IMR-90 (cell line): ENCODE results near the gene KCNK7.

Experiments
- BHLHE40 ChIP-seq: fragments of 150-350 bp; IDR thresholded peaks from 2 replicates; pipeline ENCODE4 v1.6.1; 2016; ENCODE audit warnings: mild to moderate bottlenecking, low read depth, low read length
- CEBPB ChIP-seq: IDR thresholded peaks from 2 replicates; pipeline ENCODE4 v1.6.1; 2012; ENCODE audit warnings: low read depth, low read length, improper control_type of control experiment
- CTCF ChIP-seq: conservative IDR thresholded peaks from 2 replicates; pipeline ENCODE4 v1.5.1; 2012; ENCODE audit warnings: mild to moderate bottlenecking, low read depth, low read length, improper control_type of control experiment
- MAFK ChIP-seq: IDR thresholded peaks from 2 replicates; pipeline ENCODE4 v1.6.1; 2012; ENCODE audit warnings: low read depth, low read length, improper control_type of control experiment
- MXI1 ChIP-seq: IDR thresholded peaks from 2 replicates; pipeline ENCODE4 v1.6.1; 2012; ENCODE audit warnings: low read depth, mild to moderate bottlenecking, low read length, moderate library complexity, borderline replicate concordance
- POLR2A ChIP-seq: IDR thresholded peaks from 2 replicates; pipeline ENCODE4 v1.6.1; 2012; ENCODE audit warnings: mild to moderate bottlenecking, low read depth, low read length
- SMC3 ChIP-seq: fragments of 150-350 bp; IDR thresholded peaks from 2 replicates; pipeline ENCODE4 v1.6.1; 2016; ENCODE audit warnings: low read depth, mild to moderate bottlenecking, antibody characterized with exemption, low read length, moderate library complexity
- USF2 ChIP-seq: fragments of 150-350 bp; IDR thresholded peaks from 2 replicates; pipeline ENCODE4 v1.6.1; 2017; ENCODE audit warnings: mild to moderate bottlenecking, antibody characterized with exemption, low read length, low read depth

- TF ChIP-seq POLR2A (no peak), CEBPB (no peak), CTCF (no peak), MXI1 (no peak), BHLHE40 (no peak), USF2 (no peak), MAFK (no peak), SMC3 (no peak)
Observed at GRCh38 chr11:65581928-65582327, 13.7 kb downstream of the KCNK7 start.
